Measurements from ENCODE around the gene BLOC1S1. TPM values are rescaled to one million over a fixed set of nuclear protein-coding genes. Genes with fewer than 3 reads are reported as not detected.
A peak's percentile ranks its signal among the peaks of the same experiment; 100 is the strongest.

The BLOC1S1 gene
- total RNA-seq, 4 donors from 2014 or later: 158 to 494 (median 381) TPM

DNA sequence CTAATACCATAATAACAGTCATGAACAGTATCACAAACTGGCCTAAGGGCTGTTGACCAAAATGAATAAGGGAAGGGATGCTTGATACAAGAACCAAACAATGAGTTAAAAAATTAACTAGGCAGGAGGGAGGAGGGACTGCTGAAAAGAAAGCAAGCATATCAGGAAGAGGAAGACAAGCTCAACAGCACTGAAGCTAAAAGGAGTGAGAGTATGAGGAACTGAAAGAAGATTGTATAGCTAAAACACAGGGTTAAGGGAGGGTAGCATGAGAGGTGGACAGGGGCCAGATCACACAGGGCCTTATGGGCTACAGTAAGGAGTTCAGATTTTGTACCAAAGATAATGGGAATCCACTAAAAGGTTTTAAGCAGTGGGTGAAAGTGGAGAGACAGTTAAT, 42.2 kb upstream of the BLOC1S1 start:
- intact Hi-C loops (cut with DNase I; ENCODE audit: low total_unique reads) (no loop called here), in situ Hi-C loops (cut with MboI; ENCODE audit: low pct_ligation_motif_present in 1 of 4, low pct_unique_long_range_greater_than_20kb in 1 of 4, low sequenced_read_pairs in 3 of 4) (no loop called here)
- peaks cover 0 to 46% (median 13%) of the 10 kb centered on the region in 4 donors for H3K4me1 ChIP-seq
- no peaks in the 10 kb centered on the region for H3K27me3 ChIP-seq
- H3K27ac ChIP-seq: peak overlapping the region; percentile 19 to 40 (median 24)
- H3K36me3 ChIP-seq: no peaks in the 10 kb centered on the region
- no peak for DNase-seq
- H3K9me3 ChIP-seq: no peaks in the 10 kb centered on the region
- no peak for TF ChIP-seq POLR2A (IDR thresholded peaks at IDR 0.05)
- no peak for TF ChIP-seq POLR2AphosphoS5 (IDR thresholded peaks at IDR 0.05)
- TF ChIP-seq EP300 (IDR thresholded peaks at IDR 0.05; ENCODE audit: low read depth): no peak
- no peak for TF ChIP-seq CTCF (IDR thresholded peaks at IDR 0.05)
- H3K4me3 ChIP-seq: no peak overlapping the region

DNA sequence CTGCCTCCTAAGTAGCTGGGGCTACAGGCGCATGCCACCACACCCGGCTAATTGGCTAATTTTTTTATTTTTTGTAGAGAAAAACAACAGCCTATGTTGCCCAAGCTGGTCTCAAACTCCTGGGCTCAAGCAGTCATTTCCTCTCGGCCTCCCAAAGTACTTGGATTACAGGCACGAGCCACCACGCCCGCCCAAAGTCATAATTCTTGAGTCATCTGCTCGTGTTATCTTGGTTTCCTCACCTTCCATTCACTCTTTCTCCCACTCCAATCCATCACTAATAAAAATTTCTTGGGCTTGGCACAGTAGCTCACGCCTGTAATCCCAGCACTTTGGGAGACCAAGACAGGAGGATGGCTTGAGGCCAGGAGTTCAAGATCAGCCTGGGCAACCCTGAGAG, 40.2 kb upstream of the BLOC1S1 start:
- intact Hi-C loops (cut with DNase I; ENCODE audit: low total_unique reads): no loop called here
- no peak overlapping the region for H3K4me3 ChIP-seq
- no peak for TF ChIP-seq POLR2AphosphoS5 (IDR thresholded peaks at IDR 0.05)
- H3K36me3 ChIP-seq: no peaks in the 10 kb centered on the region
- peak; percentile 56 for DNase-seq
- WGBS, 2 donors (ENCODE audit: low coverage in 1 of 2): 47 to 55% methylated on average over 3 to 8 of the region's 8 CpGs
- peaks cover 0 to 37% (median 10%) of the 10 kb centered on the region in 4 donors for H3K4me1 ChIP-seq
- no peaks in the 10 kb centered on the region for H3K27me3 ChIP-seq
- H3K9me3 ChIP-seq: no peaks in the 10 kb centered on the region
- H3K27ac ChIP-seq: peak overlapping the region in 1 of 4 donors; percentile 25
- in situ Hi-C loops (cut with MboI; ENCODE audit: low pct_ligation_motif_present in 1 of 4, low pct_unique_long_range_greater_than_20kb in 1 of 4, low sequenced_read_pairs in 3 of 4): no loop called here

GRCh38 chr12:55676707-55677106, 39.1 kb upstream of the BLOC1S1 start:
- no peak overlapping the region for H3K27ac ChIP-seq
- H3K27me3 ChIP-seq: no peaks in the 10 kb centered on the region
- intact Hi-C loops (cut with DNase I; ENCODE audit: low total_unique reads) (no loop called here), in situ Hi-C loops (cut with MboI; ENCODE audit: low pct_ligation_motif_present in 1 of 4, low pct_unique_long_range_greater_than_20kb in 1 of 4, low sequenced_read_pairs in 3 of 4) (no loop called here)
- TF ChIP-seq EP300 (IDR thresholded peaks at IDR 0.05; ENCODE audit: low read depth) (no peak), CTCF (IDR thresholded peaks at IDR 0.05) (no peak), POLR2A (IDR thresholded peaks at IDR 0.05) (no peak), POLR2AphosphoS5 (IDR thresholded peaks at IDR 0.05) (no peak)
- H3K4me1 ChIP-seq: peaks cover 4 to 40% (median 13%) of the 10 kb centered on the region in 4 donors
- H3K9me3 ChIP-seq: no peaks in the 10 kb centered on the region
- 57 to 89% methylated on average over 6 of the region's 6 CpGs for WGBS, 2 donors (ENCODE audit: low coverage in 1 of 2)
- DNase-seq: no peak
- no peaks in the 10 kb centered on the region for H3K36me3 ChIP-seq
- no peak overlapping the region for H3K4me3 ChIP-seq

GRCh38 chr12:55679691-55680090, 36.2 kb upstream of the BLOC1S1 start:
- WGBS, 2 donors (ENCODE audit: low coverage in 1 of 2): 87 to 100% methylated on average over 1 to 5 of the region's 5 CpGs
- TF ChIP-seq EP300 (IDR thresholded peaks at IDR 0.05; ENCODE audit: low read depth) (no peak), POLR2AphosphoS5 (IDR thresholded peaks at IDR 0.05) (no peak), CTCF (IDR thresholded peaks at IDR 0.05) (no peak), POLR2A (IDR thresholded peaks at IDR 0.05) (no peak)
- in situ Hi-C loops (cut with MboI; ENCODE audit: low pct_ligation_motif_present in 1 of 4, low pct_unique_long_range_greater_than_20kb in 1 of 4, low sequenced_read_pairs in 3 of 4): no loop called here

More at GRCh38 chr12:55679691-55680090, 36.2 kb upstream of the BLOC1S1 start:
- peaks cover 7 to 34% (median 15%) of the 10 kb centered on the region in 4 donors for H3K4me1 ChIP-seq
- DNase-seq: no peak
- H3K4me3 ChIP-seq: no peak overlapping the region
- no peaks in the 10 kb centered on the region for H3K27me3 ChIP-seq
- intact Hi-C loops (cut with DNase I; ENCODE audit: low total_unique reads): no loop called here
- H3K9me3 ChIP-seq: no peaks in the 10 kb centered on the region
- H3K36me3 ChIP-seq: no peaks in the 10 kb centered on the region
- no peak overlapping the region for H3K27ac ChIP-seq

Data from transverse colon (tissue), 4 donors.